ENCODE data around the gene STX2. TPM values are rescaled to one million over a fixed set of nuclear protein-coding genes. Genes with fewer than 3 reads are reported as not detected.
"Not testable (repeated sequence)": the region's sequence is repeated elsewhere in the genome, so short reads cannot be mapped to it uniquely, and the experiment has no call there.

The STX2 gene
- total RNA-seq, 4 donors from 2014 or later = 5.3 to 115 (median 9.0) TPM

- Histone ChIP-seq H3K4me3 (no peak overlapping the region), H3K27me3 (no peaks in the 10 kb centered on the region), H3K4me1 (no peaks in the 10 kb centered on the region), H3K36me3 (no peaks in the 10 kb centered on the region), H3K27ac (no peak overlapping the region), H3K9me3 (no peaks in the 10 kb centered on the region)
- no peak for TF ChIP-seq POLR2A (IDR thresholded peaks at IDR 0.05)
- peak in 4 of 6 experiments; percentile 31 to 46 (median 40) for TF ChIP-seq CTCF (IDR thresholded peaks at IDR 0.05)
- peak in 2 of 3 donors; percentile 22 to 62 for DNase-seq
These were observed 77.3 kb downstream of the STX2 start for GRCh38 chr12:130761537-130762318.

- Histone ChIP-seq H3K27me3 (no peaks in the 10 kb centered on the region), H3K9me3 (peaks cover 0 to 8% (median 0%) of the 10 kb centered on the region in 4 donors), H3K4me3 (no peak overlapping the region), H3K4me1 (no peaks in the 10 kb centered on the region), H3K27ac (no peak overlapping the region), H3K36me3 (no peaks in the 10 kb centered on the region)
- TF ChIP-seq CTCF (IDR thresholded peaks at IDR 0.05) (no peak), POLR2A (IDR thresholded peaks at IDR 0.05) (no peak)
- no peak for DNase-seq
These were observed 84.7 kb downstream of the STX2 start for GRCh38 chr12:130754234-130754901.

GRCh38 chr12:130752692-130753230, 86.3 kb downstream of the STX2 start:
- TF ChIP-seq POLR2A (IDR thresholded peaks at IDR 0.05) (no peak), CTCF (IDR thresholded peaks at IDR 0.05) (no peak)
- Histone ChIP-seq H3K27ac (no peak overlapping the region), H3K4me3 (no peak overlapping the region), H3K36me3 (no peaks in the 10 kb centered on the region), H3K9me3 (peaks cover 0 to 8% (median 0%) of the 10 kb centered on the region in 4 donors), H3K27me3 (no peaks in the 10 kb centered on the region), H3K4me1 (no peaks in the 10 kb centered on the region)
- DNase-seq = no peak

GRCh38 chr12:130752037-130752436, 87.0 kb downstream of the STX2 start:
- not testable (repeated sequence) for H3K9me3 ChIP-seq, H3K4me3 ChIP-seq, H3K27ac ChIP-seq, H3K36me3 ChIP-seq, H3K4me1 ChIP-seq, DNase-seq, H3K27me3 ChIP-seq

GRCh38 chr12:130748786-130749185, 90.3 kb downstream of the STX2 start:
- Histone ChIP-seq H3K4me3 (no peak overlapping the region), H3K27ac (no peak overlapping the region)
- TF ChIP-seq POLR2A (IDR thresholded peaks at IDR 0.05) (no peak), CTCF (IDR thresholded peaks at IDR 0.05) (no peak)

More at GRCh38 chr12:130748786-130749185, 90.3 kb downstream of the STX2 start:
- H3K36me3 ChIP-seq = no peaks in the 10 kb centered on the region
- no peaks in the 10 kb centered on the region for H3K4me1 ChIP-seq
- H3K27me3 ChIP-seq = no peaks in the 10 kb centered on the region
- no peaks in the 10 kb centered on the region for H3K9me3 ChIP-seq
- DNase-seq = no peak
